Type B pancreatic cell (in vitro differentiated cells): Measurements from ENCODE around the gene FOXA2. TPM values are rescaled to one million over a fixed set of nuclear protein-coding genes. Genes with fewer than 3 reads are reported as not detected.

Experiments
- DNase-seq: peaks from one replicate; pipeline ENCODE4 v3.0.0; 2021; ENCODE audit warnings: mixed read lengths; ENCODE audit not compliant: unreplicated experiment; ENCODE audit errors: extremely low spot score
- H3K27ac Mint-ChIP-seq: 2 replicates; pipeline ENCODE4 v1.8.0; 2021; ENCODE audit warnings: mild to moderate bottlenecking, mixed read lengths
- H3K27me3 Mint-ChIP-seq: 2 replicates; pipeline ENCODE4 v1.8.0; 2021; ENCODE audit warnings: mixed read lengths
- H3K36me3 Mint-ChIP-seq: 2 replicates; pipeline ENCODE4 v1.8.0; 2021; ENCODE audit warnings: mixed read lengths
- H3K4me1 Mint-ChIP-seq: one replicate; pipeline ENCODE4 v1.8.0; 2021; ENCODE audit warnings: mixed read lengths; ENCODE audit not compliant: unreplicated experiment
- H3K4me3 Mint-ChIP-seq: 2 replicates; pipeline ENCODE4 v1.8.0; 2021; ENCODE audit warnings: mild to moderate bottlenecking, mixed read lengths
- H3K9me3 Mint-ChIP-seq: 2 replicates; pipeline ENCODE4 v1.8.0; 2021; ENCODE audit warnings: mixed read lengths
- CTCF ChIP-seq: fragments of 200-600 bp; sonication (generic); conservative IDR thresholded peaks from 2 replicates; pipeline ENCODE4 v1.5.0; 2021; ENCODE audit warnings: antibody characterized with exemption, mild to moderate bottlenecking
- total RNA-seq: library from RNA; stranded (reverse); gene quantifications from 2 replicates; pipeline ENCODE4 v1.2.1, GENCODE V29; 2021; ENCODE audit warnings: low replicate concordance

The FOXA2 gene
- total RNA-seq, 1 donor from 2014 or later, result 17.5 TPM

GRCh38 chr20:22575087-22575721 lies 9.2 kb downstream of the FOXA2 start:
- H3K36me3 Mint-ChIP-seq, result peaks cover under 1% of the 10 kb centered on the region
- peaks cover 99% of the 10 kb centered on the region for H3K27me3 Mint-ChIP-seq
- peak overlapping the region; percentile 75 for H3K27ac Mint-ChIP-seq
- no peak for DNase-seq
- peaks cover 17% of the 10 kb centered on the region for H3K4me1 Mint-ChIP-seq
- peak overlapping the region; percentile 86 for H3K4me3 Mint-ChIP-seq
- no peak for TF ChIP-seq CTCF
- no peaks in the 10 kb centered on the region for H3K9me3 Mint-ChIP-seq

- Mint-ChIP-seq H3K4me3 (peak overlapping the region; percentile 86), H3K27me3 (peaks cover 99% of the 10 kb centered on the region), H3K27ac (peak overlapping the region; percentile 75), H3K9me3 (no peaks in the 10 kb centered on the region), H3K36me3 (no peaks in the 10 kb centered on the region), H3K4me1 (peaks cover 17% of the 10 kb centered on the region)
- no peak for DNase-seq
- no peak for TF ChIP-seq CTCF
These were observed 9.8 kb downstream of the FOXA2 start for GRCh38 chr20:22574545-22575086.

GRCh38 chr20:22572491-22572890 lies 11.9 kb downstream of the FOXA2 start:
- H3K27me3 Mint-ChIP-seq, result peaks cover 98% of the 10 kb centered on the region
- peaks cover 14% of the 10 kb centered on the region for H3K4me1 Mint-ChIP-seq
- no peaks in the 10 kb centered on the region for H3K9me3 Mint-ChIP-seq
- no peak for DNase-seq
- no peaks in the 10 kb centered on the region for H3K36me3 Mint-ChIP-seq
- peak overlapping the region; percentile 82 for H3K27ac Mint-ChIP-seq
- no peak overlapping the region for H3K4me3 Mint-ChIP-seq
- TF ChIP-seq CTCF, result no peak

- DNase-seq, result no peak
- H3K27me3 Mint-ChIP-seq, result peaks cover 98% of the 10 kb centered on the region
- no peak for TF ChIP-seq CTCF
- H3K4me3 Mint-ChIP-seq, result no peak overlapping the region
- peak overlapping the region; percentile 82 for H3K27ac Mint-ChIP-seq
- H3K4me1 Mint-ChIP-seq, result peaks cover 17% of the 10 kb centered on the region
- H3K9me3 Mint-ChIP-seq, result no peaks in the 10 kb centered on the region
- H3K36me3 Mint-ChIP-seq, result no peaks in the 10 kb centered on the region
These were observed 12.3 kb downstream of the FOXA2 start for GRCh38 chr20:22572023-22572422.

GRCh38 chr20:22569353-22569752 lies 15.0 kb downstream of the FOXA2 start:
- Mint-ChIP-seq H3K4me1 (peaks cover 17% of the 10 kb centered on the region), H3K36me3 (no peaks in the 10 kb centered on the region), H3K4me3 (peak overlapping the region; percentile 63), H3K27ac (peak overlapping the region; percentile 4), H3K9me3 (no peaks in the 10 kb centered on the region), H3K27me3 (peaks cover 98% of the 10 kb centered on the region)
- TF ChIP-seq CTCF, result no peak
- no peak for DNase-seq
